ENCODE results near the gene ATXN3L. TPM values are rescaled to one million over a fixed set of nuclear protein-coding genes. Genes with fewer than 3 reads are reported as not detected.

ATXN3L gene
- total RNA-seq, 4 donors from 2014 or later = not detected

DNA sequence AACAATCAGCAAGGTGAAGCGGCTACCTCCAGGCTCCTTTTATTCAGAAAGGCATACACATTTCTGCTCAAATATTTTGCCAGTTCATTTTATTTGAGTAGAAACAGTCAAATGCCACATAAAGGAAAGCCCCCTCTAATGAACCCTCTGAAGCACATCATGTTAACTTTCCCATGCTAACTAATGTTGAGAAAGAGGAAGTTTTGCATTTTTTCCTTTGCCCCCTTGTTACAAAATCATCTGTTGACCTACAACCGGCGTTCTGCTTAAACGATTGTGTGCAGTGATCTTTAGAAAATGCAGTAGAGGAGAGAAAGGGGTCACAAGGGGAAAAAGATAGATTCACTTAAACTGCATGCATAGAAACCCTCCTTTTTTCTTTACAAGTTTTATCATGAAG, 25.2 kb upstream of the ATXN3L start:
- no peak for DNase-seq
- no peaks in the 10 kb centered on the region for H3K27me3 ChIP-seq
- TF ChIP-seq, protein P1, sequence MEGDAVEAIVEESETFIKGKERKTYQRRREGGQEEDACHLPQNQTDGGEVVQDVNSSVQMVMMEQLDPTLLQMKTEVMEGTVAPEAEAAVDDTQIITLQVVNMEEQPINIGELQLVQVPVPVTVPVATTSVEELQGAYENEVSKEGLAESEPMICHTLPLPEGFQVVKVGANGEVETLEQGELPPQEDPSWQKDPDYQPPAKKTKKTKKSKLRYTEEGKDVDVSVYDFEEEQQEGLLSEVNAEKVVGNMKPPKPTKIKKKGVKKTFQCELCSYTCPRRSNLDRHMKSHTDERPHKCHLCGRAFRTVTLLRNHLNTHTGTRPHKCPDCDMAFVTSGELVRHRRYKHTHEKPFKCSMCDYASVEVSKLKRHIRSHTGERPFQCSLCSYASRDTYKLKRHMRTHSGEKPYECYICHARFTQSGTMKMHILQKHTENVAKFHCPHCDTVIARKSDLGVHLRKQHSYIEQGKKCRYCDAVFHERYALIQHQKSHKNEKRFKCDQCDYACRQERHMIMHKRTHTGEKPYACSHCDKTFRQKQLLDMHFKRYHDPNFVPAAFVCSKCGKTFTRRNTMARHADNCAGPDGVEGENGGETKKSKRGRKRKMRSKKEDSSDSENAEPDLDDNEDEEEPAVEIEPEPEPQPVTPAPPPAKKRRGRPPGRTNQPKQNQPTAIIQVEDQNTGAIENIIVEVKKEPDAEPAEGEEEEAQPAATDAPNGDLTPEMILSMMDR (IDR thresholded peaks at IDR 0.05) = no peak
- no peak for TF ChIP-seq POLR2A (IDR thresholded peaks at IDR 0.05)
- 59 to 68% methylated on average over 3 to 4 of the region's 4 CpGs for WGBS, 2 donors
- H3K36me3 ChIP-seq = no peaks in the 10 kb centered on the region
- no peak overlapping the region for H3K4me3 ChIP-seq
- no peak overlapping the region for H3K27ac ChIP-seq
- H3K9me3 ChIP-seq = no peaks in the 10 kb centered on the region
- intact Hi-C loops (cut with DNase I) = no loop called here
- H3K4me1 ChIP-seq = no peaks in the 10 kb centered on the region

DNA sequence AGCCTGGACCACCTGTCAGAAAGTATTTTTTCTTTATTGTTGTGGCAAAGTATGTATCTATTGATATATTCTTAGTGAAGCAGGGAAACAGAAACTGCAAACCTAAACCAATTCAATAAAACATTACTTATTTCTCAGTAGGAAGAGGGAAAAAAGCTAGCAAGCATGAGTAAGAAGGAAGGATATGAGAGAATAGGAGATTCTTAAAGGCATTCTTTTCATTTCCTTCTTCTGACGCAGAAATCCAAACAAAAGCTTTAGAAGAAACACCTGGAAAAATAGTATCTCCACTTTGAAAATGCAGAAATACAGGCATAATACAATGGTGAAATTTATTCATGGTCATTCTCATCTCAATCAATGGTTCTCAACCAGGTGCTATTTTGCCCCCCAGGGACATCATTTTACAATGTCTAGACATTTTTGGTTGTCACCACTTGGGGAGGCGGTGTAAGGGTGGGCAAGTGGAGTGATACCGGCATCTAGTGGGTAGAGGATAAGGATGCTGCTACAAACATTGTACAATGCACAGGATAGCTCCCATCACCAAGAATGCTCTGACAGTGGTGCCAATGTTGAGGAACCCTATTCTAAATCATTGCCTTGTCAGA, 21.7 kb upstream of the ATXN3L start:
- WGBS, 2 donors = 84 to 85% methylated on average over 3 of the region's 3 CpGs
- intact Hi-C loops (cut with DNase I) = no loop called here
- H3K27ac ChIP-seq = no peak overlapping the region
- no peaks in the 10 kb centered on the region for H3K9me3 ChIP-seq
- no peaks in the 10 kb centered on the region for H3K4me1 ChIP-seq
- DNase-seq = no peak
- TF ChIP-seq, protein P1 (IDR thresholded peaks at IDR 0.05) = no peak
- no peak for TF ChIP-seq POLR2A (IDR thresholded peaks at IDR 0.05)
- H3K36me3 ChIP-seq = no peaks in the 10 kb centered on the region
- no peak overlapping the region for H3K4me3 ChIP-seq
- no peaks in the 10 kb centered on the region for H3K27me3 ChIP-seq

DNA sequence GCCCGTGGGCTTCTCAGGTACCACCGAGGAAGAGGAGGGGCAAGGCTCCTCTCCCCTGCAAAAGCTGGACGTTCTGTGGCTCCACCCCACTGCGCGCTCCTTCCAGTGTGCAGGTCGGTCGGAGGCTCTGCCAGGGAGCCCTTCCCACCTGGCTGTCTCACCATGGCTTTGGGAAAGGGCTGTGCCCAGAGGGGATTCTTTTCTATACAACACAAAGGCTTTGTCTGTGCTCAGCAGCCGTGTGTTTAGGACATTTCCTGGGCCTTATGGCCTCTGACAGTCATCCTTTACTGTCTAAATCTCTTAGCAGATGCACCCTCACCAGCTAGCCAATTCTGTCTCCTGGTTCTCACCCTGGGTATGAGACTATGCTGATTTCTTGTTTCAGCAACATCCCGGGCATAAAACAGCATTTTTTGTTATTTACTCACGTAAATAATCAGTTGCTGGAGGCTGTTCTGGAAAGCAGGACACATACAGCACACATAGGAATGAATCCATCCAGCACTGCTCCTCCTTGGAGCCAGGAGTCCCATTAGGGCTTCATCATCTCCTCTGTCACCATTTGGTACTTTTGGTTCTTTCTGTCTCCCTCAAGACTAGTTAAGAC, 20.4 kb upstream of the ATXN3L start:
- H3K9me3 ChIP-seq = no peaks in the 10 kb centered on the region
- H3K4me3 ChIP-seq = no peak overlapping the region
- TF ChIP-seq POLR2A (IDR thresholded peaks at IDR 0.05) = no peak
- TF ChIP-seq, protein P1 (IDR thresholded peaks at IDR 0.05) = no peak
- no peak overlapping the region for H3K27ac ChIP-seq
- no peak for DNase-seq
- WGBS, 2 donors = 60 to 69% methylated on average over 4 to 9 of the region's 10 CpGs
- intact Hi-C loops (cut with DNase I) = no loop called here
- H3K4me1 ChIP-seq = no peaks in the 10 kb centered on the region
- H3K36me3 ChIP-seq = no peaks in the 10 kb centered on the region
- H3K27me3 ChIP-seq = no peaks in the 10 kb centered on the region

DNA sequence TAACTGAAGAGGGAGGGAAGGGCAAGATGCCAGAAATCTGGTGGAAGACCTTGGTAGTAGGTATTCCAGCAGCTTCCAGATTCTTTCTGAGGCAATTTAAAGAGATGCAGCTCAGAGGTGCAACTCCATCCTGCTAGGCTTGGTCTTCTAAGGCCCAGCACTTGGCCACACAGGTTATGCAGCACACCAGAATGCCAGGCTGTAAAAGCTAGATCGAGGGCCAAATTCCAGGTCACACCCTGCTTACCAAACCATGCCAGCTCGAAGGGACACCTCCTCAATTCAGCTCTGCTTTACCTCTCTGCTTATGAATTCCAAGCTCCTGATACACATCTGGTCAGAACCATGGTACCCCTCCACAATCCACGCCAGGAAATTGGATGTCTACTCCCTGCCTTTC, 19.8 kb upstream of the ATXN3L start:
- Histone ChIP-seq H3K4me1 (no peaks in the 10 kb centered on the region), H3K27ac (no peak overlapping the region), H3K36me3 (no peaks in the 10 kb centered on the region), H3K9me3 (no peaks in the 10 kb centered on the region), H3K27me3 (no peaks in the 10 kb centered on the region), H3K4me3 (no peak overlapping the region)
- intact Hi-C loops (cut with DNase I) = no loop called here
- no peak for TF ChIP-seq POLR2A (IDR thresholded peaks at IDR 0.05)
- TF ChIP-seq, protein P1 (IDR thresholded peaks at IDR 0.05) = no peak
- WGBS, 2 donors = 52 to 80% methylated on average over 3 of the region's 3 CpGs
- no peak for DNase-seq

DNA sequence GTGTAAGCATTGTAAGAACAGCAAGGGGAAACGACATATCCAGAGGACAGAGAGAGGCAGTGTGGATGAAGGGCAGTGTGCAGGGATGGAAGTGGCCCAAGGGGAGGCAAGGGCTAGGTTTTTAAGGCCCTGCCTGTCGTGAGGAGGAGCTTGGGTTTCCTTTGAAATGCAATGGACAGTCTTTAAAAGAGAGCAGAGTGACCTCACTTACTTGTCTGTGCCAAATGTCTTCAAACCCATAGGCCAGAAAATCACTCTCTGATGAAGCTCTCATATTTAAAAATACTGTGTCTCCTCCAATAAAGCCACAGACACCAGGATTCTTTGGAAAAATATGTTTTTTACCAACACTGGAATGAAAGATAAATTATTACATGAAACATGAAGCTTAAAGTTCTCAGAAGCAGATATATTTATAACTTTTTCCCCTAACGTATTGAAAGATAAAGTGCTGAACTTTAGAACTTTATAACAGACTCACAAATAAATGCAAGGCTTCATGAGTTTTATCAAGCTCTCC, 19.2 kb upstream of the ATXN3L start:
- no peak overlapping the region for H3K4me3 ChIP-seq
- H3K27ac ChIP-seq = no peak overlapping the region
- no peak for DNase-seq
- intact Hi-C loops (cut with DNase I) = no loop called here
- 48 to 82% methylated on average over 3 of the region's 3 CpGs for WGBS, 2 donors
- TF ChIP-seq, protein P1 (IDR thresholded peaks at IDR 0.05) = no peak
- no peak for TF ChIP-seq POLR2A (IDR thresholded peaks at IDR 0.05)
- H3K4me1 ChIP-seq = no peaks in the 10 kb centered on the region
- no peaks in the 10 kb centered on the region for H3K36me3 ChIP-seq
- H3K9me3 ChIP-seq = no peaks in the 10 kb centered on the region
- H3K27me3 ChIP-seq = no peaks in the 10 kb centered on the region

All from esophagus squamous epithelium (tissue), 5 donors.